Testis (tissue), 3 donors: ENCODE measurements around the gene SH3BGRL2. TPM values are rescaled to one million over a fixed set of nuclear protein-coding genes. Genes with fewer than 3 reads are reported as not detected.

Experiments used
- DNase-seq: peaks from one replicate; pipeline ENCODE4 v3.0.0-alpha.2; 2019
- H3K27ac ChIP-seq, 2 donors: fragments of 200-600 bp; sonication (generic); one replicate each; pipeline ENCODE4 v1.5.1; 2019
- H3K27me3 ChIP-seq: fragments of 200-600 bp; sonication (generic); one replicate; pipeline ENCODE4 v1.5.1; 2019
- H3K36me3 ChIP-seq: fragments of 200-600 bp; sonication (generic); one replicate; pipeline ENCODE4 v1.5.1; 2017; ENCODE audit warnings: low read depth; ENCODE audit errors: missing control alignments
- H3K4me1 ChIP-seq: fragments of 200-600 bp; sonication (generic); one replicate; pipeline ENCODE4 v1.5.1; 2019
- H3K4me3 ChIP-seq, 2 donors: fragments of 200-600 bp; sonication (generic); one replicate each; pipeline ENCODE4 v1.5.1; 2017 to 2019
- H3K9me3 ChIP-seq: fragments of 200-600 bp; sonication (generic); one replicate; pipeline ENCODE4 v1.5.1; 2017
- POLR2A ChIP-seq: fragments of 450-650 bp; IDR thresholded peaks from one replicate; pipeline ENCODE4 v1.6.1; 2017; ENCODE audit warnings: antibody characterized with exemption, mild to moderate bottlenecking, moderate library complexity
- WGBS, 2 donors: methylation state at CpG; one replicate each; pipeline ENCODE4 v1.1.5; 2018; 5-methylcytosine and 5-hydroxymethylcytosine counted together
- intact Hi-C: fragments of 100-400 bp; cut with DNase I; formaldehyde crosslinking; loops from one replicate; pipeline ENCODE4 v1.15.1; 2023; ENCODE audit warnings: low total_unique reads
- polyA plus RNA-seq: library from polyadenylated mRNA; stranded (reverse); fragments of 350-450 nt; fragmentation: Illumina TruSeq; extraction: RNeasy Lipid Tissue Mini Kit (QIAGEN cat#74804); gene quantifications from one replicate; pipeline ENCODE4 v1.2.3, GENCODE V29; 2014; ENCODE audit warnings: low read depth, low replicate concordance; ENCODE audit not compliant: insufficient read depth
- total RNA-seq, 2 donors: library from RNA; depleted of rRNA; stranded (reverse); fragments of >200 nt; gene quantifications; one replicate each; pipeline ENCODE4 v1.2.3, GENCODE V29; 2016
- TF ChIP-seq, protein P1 (sequence below), 3 experiments: fragments of 450-650 bp in 2 of 3; fragments of 200-600 bp in 1 of 3; sonication (generic) in 1 of 3; IDR thresholded peaks; one replicate each; pipeline ENCODE4 v1.5.1; 2016 to 2019; ENCODE audit warnings: antibody characterized with exemption in 3 of 3, mild to moderate bottlenecking in 2 of 3, moderate library complexity in 1 of 3

Gene SH3BGRL2
- total and polyA plus RNA-seq, 3 donors from 2014 or later = 5.5 to 9.8 (median 6.3) TPM

DNA sequence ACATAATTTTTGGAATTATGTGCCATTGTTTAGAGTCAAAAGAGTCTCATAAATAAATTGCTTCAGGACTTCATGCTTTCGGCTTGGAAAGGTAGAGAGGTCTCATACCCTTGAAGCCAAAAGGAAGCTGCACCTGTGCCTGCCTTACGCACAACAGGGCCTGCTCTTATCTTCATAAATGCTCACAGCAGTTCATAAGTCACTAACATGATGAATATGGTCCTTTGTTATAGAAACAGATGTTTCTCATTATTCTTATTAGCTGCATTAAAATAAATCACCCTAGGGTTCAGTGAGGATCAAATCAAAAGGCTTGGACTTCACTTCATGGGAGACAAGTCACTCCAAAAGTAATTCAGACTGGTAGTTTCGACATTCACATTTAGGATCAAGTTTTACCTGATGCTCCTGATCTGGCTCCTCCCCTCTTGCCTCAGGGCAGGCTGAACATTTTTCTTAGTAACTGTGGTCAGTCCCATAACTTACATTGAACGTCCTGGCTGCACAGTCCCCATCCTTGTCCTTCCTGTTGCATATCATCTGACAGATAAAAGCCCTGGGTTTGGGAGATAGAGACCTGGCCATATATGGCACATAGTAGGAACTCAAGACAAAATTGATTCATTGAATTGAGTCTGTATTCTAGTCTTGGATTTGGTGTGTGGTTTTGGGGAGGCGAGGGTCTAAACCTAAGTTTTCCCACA lies 20.7 kb upstream of the SH3BGRL2 start:
- Histone ChIP-seq H3K4me3 (no peak overlapping the region), H3K27ac (no peak overlapping the region), H3K9me3 (no peaks in the 10 kb centered on the region), H3K36me3 (no peaks in the 10 kb centered on the region), H3K4me1 (no peaks in the 10 kb centered on the region), H3K27me3 (no peaks in the 10 kb centered on the region)
- WGBS, 2 donors = 69 to 73% methylated on average over 5 of the region's 5 CpGs
- TF ChIP-seq, protein P1, sequence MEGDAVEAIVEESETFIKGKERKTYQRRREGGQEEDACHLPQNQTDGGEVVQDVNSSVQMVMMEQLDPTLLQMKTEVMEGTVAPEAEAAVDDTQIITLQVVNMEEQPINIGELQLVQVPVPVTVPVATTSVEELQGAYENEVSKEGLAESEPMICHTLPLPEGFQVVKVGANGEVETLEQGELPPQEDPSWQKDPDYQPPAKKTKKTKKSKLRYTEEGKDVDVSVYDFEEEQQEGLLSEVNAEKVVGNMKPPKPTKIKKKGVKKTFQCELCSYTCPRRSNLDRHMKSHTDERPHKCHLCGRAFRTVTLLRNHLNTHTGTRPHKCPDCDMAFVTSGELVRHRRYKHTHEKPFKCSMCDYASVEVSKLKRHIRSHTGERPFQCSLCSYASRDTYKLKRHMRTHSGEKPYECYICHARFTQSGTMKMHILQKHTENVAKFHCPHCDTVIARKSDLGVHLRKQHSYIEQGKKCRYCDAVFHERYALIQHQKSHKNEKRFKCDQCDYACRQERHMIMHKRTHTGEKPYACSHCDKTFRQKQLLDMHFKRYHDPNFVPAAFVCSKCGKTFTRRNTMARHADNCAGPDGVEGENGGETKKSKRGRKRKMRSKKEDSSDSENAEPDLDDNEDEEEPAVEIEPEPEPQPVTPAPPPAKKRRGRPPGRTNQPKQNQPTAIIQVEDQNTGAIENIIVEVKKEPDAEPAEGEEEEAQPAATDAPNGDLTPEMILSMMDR (IDR thresholded peaks at IDR 0.05) = no peak
- no peak for TF ChIP-seq POLR2A
- intact Hi-C loops = no loop called here
- DNase-seq = no peak

- no peak for DNase-seq
- TF ChIP-seq, protein P1 (IDR thresholded peaks at IDR 0.05) = no peak
- TF ChIP-seq POLR2A = no peak
- no peaks in the 10 kb centered on the region for H3K27me3 ChIP-seq
- intact Hi-C loops = no loop called here
- no peak overlapping the region for H3K27ac ChIP-seq
- H3K4me1 ChIP-seq = no peaks in the 10 kb centered on the region
- H3K9me3 ChIP-seq = no peaks in the 10 kb centered on the region
- H3K36me3 ChIP-seq = no peaks in the 10 kb centered on the region
- no peak overlapping the region for H3K4me3 ChIP-seq
- WGBS, 2 donors = 87 to 90% methylated on average over 2 of the region's 2 CpGs
Measured at GRCh38 chr6:79612457-79612856, 18.7 kb upstream of the SH3BGRL2 start.

DNA sequence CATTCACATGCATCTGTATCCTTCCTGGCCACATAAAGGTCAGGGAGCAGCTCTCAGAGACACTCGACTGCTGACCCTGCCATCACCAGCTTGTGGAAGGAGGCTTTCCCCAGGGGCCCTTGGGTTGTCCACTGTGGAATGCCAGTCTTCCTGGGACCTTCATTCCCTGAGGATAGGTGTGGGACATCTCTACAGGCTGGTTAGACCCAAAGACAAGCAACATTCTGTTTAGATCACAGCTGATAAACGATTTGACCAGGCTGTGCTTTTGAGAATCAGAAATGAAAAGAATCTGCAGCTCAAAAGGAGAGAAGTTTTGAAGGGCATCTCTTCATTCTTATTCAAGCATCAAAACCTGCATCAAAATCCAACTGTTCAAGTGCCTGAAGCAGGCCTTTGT lies 18.2 kb upstream of the SH3BGRL2 start:
- intact Hi-C loops = no loop called here
- no peaks in the 10 kb centered on the region for H3K9me3 ChIP-seq
- no peak for DNase-seq
- no peaks in the 10 kb centered on the region for H3K4me1 ChIP-seq
- 75 to 76% methylated on average over 2 of the region's 2 CpGs for WGBS, 2 donors
- H3K4me3 ChIP-seq = no peak overlapping the region
- TF ChIP-seq, protein P1 (IDR thresholded peaks at IDR 0.05) = no peak
- TF ChIP-seq POLR2A = no peak
- H3K27ac ChIP-seq = no peak overlapping the region
- H3K36me3 ChIP-seq = no peaks in the 10 kb centered on the region
- no peaks in the 10 kb centered on the region for H3K27me3 ChIP-seq

DNA sequence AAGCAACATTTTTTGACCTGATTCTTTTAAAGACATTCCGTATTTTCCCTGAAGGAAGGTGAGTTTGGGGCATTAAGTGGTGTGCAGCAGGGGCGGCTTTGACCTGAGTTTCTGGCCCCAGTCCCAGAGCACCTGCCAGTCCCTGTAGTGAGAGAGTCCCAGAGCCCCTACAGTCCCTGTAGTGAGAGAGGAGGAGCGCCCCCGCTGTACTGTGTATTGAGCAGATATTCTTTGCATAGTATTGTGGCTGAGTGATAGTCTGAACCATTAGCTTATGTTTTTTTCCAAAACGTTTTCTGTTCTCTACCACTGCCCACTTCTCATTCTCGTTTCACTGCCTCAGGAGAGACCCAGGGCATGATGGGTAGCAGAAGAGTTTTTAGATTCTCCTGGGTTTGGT lies 17.2 kb upstream of the SH3BGRL2 start:
- Histone ChIP-seq H3K27me3 (no peaks in the 10 kb centered on the region), H3K27ac (no peak overlapping the region), H3K4me1 (no peaks in the 10 kb centered on the region), H3K4me3 (no peak overlapping the region), H3K9me3 (no peaks in the 10 kb centered on the region), H3K36me3 (no peaks in the 10 kb centered on the region)
- intact Hi-C loops = no loop called here
- WGBS, 2 donors = 82 to 92% methylated on average over 6 of the region's 6 CpGs
- DNase-seq = no peak
- TF ChIP-seq, protein P1 (IDR thresholded peaks at IDR 0.05) = no peak
- no peak for TF ChIP-seq POLR2A
